T-helper 2 cell treated with Interferon-gamma antibody and Interleukin-4, amounts not matched to agents 100 ng/mL and 5 ng/mL, for 36 hours (primary cell): ENCODE results near the gene POU2AF2. TPM values are rescaled to one million over a fixed set of nuclear protein-coding genes. Genes with fewer than 3 reads are reported as not detected.
"Not testable (repeated sequence)": the region's sequence is repeated elsewhere in the genome, so short reads cannot be mapped to it uniquely, and the experiment has no call there.

Source experiments
- intact Hi-C: fragments of 100-400 bp; cut with micrococcal nuclease; formaldehyde crosslinking; loops from one replicate; pipeline ENCODE4 v1.15.1; 2023
- total RNA-seq: library from RNA; stranded (reverse); gene quantifications from 2 replicates; pipeline ENCODE4 v1.2.3, GENCODE V29; 2022

Gene POU2AF2
- total RNA-seq, 1 donor from 2014 or later, result not detected

GRCh38 chr11:111253630-111254029 is 8.1 kb downstream of the POU2AF2 start:
- intact Hi-C loops, result no loop called here

DNA sequence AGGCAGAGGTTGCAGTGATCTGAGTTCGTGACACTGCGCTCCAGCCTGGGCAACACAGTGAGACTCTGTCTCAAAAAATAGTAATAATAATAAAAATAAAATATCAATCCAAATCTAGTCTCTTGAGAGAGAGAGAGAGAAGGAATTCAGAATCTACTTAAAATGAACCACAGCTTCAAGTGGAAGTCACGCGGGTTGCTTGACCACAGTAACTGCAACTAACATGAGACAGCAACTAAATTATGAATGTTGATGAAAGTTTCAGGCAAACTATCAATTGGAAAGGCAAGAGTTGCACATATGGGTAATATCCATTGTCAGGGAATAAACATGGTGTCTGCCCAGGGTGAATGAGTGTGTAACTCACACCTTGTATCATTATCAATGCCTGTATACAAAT is 12.5 kb downstream of the POU2AF2 start:
- intact Hi-C loops, result no loop called here

GRCh38 chr11:111259896-111260295 is 14.4 kb downstream of the POU2AF2 start:
- intact Hi-C loops, result no loop called here

DNA sequence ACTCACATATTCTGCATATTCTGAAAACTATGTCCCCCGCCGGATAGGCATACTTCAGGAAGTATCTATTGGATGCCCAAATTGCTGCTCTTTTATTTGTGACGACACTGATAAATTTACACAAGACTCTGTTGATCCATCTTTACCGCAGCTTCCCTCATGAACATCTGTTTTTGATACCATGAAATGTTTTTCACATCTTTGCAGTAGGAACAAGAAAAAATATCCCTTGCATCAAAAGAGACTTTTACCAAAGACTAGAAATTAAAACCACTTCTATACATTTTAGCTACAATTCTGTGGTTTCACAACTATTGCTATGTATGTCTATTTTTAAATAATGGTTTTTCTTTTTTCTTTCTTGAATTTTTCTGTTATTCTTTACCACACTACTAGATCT is 15.3 kb downstream of the POU2AF2 start:
- intact Hi-C loops, result no loop called here

DNA sequence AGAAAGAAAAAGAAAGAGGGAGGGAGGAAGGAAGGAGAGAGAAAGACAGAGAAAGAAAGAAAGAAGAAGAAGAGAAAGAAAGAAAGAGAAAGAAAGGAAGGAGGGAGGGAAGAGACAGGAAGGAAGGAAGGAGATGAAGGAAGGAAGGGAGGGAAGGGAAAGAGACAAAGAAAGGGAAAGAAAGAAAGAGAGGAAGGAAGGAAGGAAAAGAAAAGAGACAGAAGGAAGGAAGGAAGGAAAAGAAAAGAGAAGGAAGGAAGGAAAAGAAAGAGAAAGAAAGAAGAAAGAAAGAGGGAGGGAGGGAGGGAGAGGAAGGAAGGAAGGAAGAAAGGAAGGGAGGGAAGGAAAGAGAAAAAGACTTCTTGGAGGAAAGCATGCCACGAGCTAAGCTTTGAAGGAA is 19.1 kb downstream of the POU2AF2 start:
- intact Hi-C loops, result no loop called here

GRCh38 chr11:111265421-111265820 is 19.9 kb downstream of the POU2AF2 start:
- intact Hi-C loops, result no loop called here

- intact Hi-C loops, result not testable (repeated sequence)
These were observed 22.8 kb downstream of the POU2AF2 start for GRCh38 chr11:111268303-111268702.

DNA sequence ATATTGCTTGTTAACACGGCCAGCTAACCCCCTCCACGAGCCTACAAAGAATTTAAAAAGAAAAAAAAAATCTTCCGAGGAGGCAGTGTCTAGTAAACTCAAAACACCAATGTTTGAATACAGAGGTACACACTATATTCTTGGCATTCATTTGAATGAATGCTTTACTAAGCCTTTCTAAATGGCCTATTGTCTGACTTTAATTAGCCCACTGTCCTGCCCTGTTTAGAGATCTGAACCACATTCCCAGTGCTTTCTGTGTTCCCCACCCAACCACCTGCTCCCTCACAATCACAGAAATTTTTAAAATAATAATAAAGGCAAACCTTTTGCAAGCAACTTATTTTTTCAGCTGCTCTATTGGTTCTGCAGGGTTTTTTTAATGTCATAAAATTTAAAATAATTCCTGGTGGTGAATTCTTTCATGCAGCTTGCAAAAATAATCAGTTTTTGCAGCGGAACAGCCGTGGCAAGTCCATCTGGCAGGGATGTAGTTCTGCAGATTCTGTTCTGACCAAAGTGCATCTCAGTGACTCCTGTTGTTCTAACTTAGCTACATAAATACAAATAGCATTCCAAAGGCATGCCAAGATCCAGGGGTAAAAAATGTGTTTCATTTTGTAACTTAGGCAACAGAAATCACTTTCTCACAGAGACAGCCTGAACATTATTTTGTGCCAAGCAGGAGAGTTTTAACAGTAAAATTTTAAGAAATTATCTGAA is 23.8 kb downstream of the POU2AF2 start:
- intact Hi-C loops, result no loop called here

DNA sequence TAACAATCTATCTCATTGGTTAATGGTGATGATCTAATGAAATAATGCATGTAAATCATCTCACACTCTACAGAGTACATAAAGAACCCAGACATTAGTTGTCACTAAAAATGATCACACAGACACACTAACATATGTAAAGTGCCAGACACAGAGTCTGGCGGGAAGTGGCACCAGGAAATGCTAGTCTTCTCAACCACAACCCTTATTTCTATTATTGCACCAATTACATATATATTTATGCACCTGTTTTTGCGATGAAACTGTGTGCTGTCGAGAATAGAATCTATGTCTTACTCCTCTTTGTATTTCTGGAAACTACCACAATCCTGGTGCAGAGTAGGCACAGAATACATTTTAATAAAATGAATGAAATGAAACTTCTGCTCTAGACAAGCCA is 26.9 kb downstream of the POU2AF2 start:
- intact Hi-C loops, result no loop called here

GRCh38 chr11:111282562-111283075 is 37.1 kb downstream of the POU2AF2 start:
- intact Hi-C loops, result loop anchor here (1.0 kb wide), 3 partner anchors 141 to 164 kb away; no protein-coding TSS in a partner anchor

GRCh38 chr11:111283945-111284481 is 38.5 kb downstream of the POU2AF2 start:
- intact Hi-C loops, result loop anchor here (1.0 kb wide), 3 partner anchors 139 to 162 kb away; no protein-coding TSS in a partner anchor

- intact Hi-C loops, result no loop called here
These were observed 39.9 kb downstream of the POU2AF2 start for GRCh38 chr11:111285189-111286091.

DNA sequence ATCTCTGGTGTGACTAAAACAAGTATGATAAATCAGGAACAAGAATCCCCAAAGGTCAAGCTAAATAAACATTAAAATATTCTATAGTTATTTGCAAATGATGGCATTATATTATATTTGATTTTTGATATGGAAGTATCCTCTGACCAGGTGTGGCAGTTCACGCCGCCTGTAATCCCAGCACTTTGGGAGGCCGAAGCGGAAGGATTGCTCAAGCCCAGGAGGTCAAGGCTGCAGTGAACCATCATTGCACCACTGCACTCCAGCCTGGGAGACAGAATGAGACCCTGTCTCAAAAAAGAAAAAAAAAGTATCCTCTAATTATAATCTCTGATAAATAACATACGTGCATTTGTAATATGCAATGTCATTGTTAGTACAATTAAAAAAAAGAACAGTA is 46.2 kb downstream of the POU2AF2 start:
- intact Hi-C loops, result no loop called here

DNA sequence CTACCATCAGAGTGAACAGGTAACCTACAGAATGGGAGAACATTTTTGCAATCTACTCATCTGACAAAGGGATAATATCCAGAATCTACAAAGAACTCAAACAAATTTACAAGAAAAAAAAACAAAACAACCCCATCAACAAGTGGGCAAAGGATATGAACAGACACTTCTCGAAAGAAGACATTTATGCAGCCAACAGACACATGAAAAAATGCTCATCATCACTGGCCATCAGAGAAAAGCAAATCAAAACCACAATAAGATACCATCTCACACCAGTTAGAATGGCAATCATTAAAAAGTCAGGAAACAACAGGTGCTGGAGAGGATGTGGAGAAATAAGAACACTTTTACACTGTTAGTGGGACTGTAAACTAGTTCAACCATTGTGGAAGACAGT is 46.9 kb downstream of the POU2AF2 start:
- intact Hi-C loops, result not testable (repeated sequence)

GRCh38 chr11:111296196-111296595 is 50.7 kb downstream of the POU2AF2 start:
- intact Hi-C loops, result no loop called here

GRCh38 chr11:111297696-111298095 is 52.2 kb downstream of the POU2AF2 start:
- intact Hi-C loops, result no loop called here

GRCh38 chr11:111298413-111299100 is 53.0 kb downstream of the POU2AF2 start, which contains the start of gene POU2AF3:
Gene POU2AF3, plus strand, starts transcription at chr11:111298546. Its CDS starts 36 bp downstream, at chr11:111298582.
- intact Hi-C loops, result no loop called here

DNA sequence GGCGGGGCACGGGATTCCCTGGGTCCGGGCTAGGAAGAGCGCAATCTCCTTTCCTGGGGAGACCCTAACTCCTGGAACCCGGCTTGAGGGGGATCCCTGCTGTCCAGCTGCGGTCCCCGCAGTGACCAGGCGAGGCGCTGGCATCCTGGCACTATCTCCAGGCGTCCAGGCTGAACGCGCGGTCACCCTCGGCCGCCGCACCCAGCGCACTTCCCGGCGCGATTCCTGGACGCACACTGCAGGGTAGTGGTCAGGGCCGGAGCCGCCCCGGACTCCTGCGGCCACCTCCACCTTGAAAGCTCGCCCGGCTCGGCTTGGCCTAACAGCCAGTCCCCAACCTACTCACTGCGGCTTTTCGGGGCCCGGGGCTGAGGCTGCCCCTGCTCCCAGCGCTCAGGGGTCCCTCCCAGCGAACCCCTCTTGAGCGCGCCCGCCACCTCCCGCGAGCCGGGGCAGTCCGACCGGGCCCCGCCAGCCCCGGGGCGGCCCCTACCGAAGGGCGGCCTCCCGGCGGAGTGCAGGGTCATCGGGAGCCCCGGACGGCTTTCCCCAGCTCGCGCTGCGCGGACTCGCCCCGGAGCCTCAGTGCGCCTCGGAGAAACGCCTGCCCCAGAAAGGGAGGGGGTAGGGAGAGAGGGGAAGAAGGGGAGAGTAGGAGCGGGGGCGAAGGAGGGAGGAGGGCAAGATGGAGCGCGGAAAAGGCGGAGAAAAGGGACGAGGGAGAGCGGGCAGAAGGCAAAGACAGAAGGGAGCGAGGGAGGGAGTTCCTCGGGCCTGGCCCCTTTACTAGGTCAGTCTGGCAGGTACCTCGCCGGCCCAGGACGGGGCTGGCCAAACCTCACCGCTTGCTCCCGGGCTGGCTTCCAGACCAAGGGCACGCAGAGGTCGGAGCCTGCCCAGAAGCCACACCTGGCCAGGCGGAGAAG is 53.8 kb downstream of the POU2AF2 start:
- intact Hi-C loops, result no loop called here

DNA sequence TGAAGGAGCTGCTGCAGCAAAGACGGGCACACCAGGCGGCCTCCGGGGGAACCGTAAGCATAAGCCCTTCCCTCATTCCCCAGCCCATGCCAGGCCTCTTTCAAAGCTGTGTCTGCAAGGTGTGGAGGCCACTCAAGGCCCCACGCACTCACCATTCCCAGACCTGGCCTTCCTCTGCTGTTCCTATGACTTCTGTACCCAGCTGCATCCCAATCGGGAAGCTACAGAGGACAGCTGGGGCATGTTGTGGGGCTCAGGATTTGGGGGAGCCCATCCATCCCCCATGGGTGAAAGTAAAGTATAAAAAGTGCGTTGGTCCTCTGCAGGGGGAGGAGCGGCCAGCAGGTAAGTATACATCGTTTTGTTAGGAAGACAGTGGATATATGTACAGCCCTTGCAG is 55.0 kb downstream of the POU2AF2 start:
- intact Hi-C loops, result no loop called here
